Posterior cingulate gyrus (tissue), 11 donors: Measurements from ENCODE around the gene YBX3.
"Not testable (repeated sequence)": the region's sequence is repeated elsewhere in the genome, so short reads cannot be mapped to it uniquely, and the experiment has no call there.

Experiments used
- DNase-seq, 10 donors: peaks; one replicate each; pipeline versions ENCODE4 v3.0.0 to v3.0.0-alpha.2; 2020 to 2021; ENCODE audit warnings: mixed read lengths in 3 of 10
- intact Hi-C: fragments of 100-400 bp; cut with DNase I; formaldehyde crosslinking; loops from one replicate; pipeline ENCODE4 v1.15.1; 2023

Gene YBX3

GRCh38 chr12:10722905-10723746, at the start of gene YBX3:
Gene YBX3, minus strand, starts transcription at chr12:10723323. Its CDS starts 212 bp downstream, at chr12:10723111.
- intact Hi-C loops: loop anchor here (5.0 kb wide), 1 partner anchor 111 kb away; the partner anchor contains the start of gene MAGOHB

DNA sequence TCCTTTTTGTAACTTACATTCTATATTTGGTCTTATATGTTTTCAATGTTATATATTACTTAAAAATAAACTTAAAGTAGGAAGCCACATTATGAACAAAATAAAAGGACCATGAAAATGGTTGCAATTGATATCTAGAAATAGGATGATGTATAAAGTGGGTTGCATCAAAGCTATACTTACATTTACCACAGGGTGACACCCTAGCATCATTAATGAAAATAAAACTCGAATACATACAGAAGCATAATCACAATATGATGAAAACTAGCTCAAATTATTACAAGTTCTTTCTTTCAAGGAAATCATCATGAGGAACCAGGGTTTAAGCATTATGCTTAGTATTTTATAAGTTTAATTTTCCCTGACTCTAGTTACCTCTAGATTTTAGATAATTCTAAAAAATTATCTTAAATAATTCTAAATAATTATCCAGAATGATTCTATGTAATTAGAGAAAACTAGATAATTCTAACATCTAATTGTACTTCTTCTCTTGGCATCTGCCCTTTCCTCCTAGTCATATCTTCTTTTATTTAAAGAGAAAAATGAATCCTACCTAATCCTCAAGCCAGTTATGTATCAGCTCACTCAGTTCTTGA, 48.1 kb upstream of the YBX3 start:
- no peak for DNase-seq
- intact Hi-C loops: loop anchor here (2.0 kb wide), 1 partner anchor 430 kb away; no protein-coding TSS in a partner anchor

More at GRCh38 chr12:10722905-10723746, at the start of gene YBX3:
- DNase-seq: peak; percentile 25 to 93 (median 56)

DNA sequence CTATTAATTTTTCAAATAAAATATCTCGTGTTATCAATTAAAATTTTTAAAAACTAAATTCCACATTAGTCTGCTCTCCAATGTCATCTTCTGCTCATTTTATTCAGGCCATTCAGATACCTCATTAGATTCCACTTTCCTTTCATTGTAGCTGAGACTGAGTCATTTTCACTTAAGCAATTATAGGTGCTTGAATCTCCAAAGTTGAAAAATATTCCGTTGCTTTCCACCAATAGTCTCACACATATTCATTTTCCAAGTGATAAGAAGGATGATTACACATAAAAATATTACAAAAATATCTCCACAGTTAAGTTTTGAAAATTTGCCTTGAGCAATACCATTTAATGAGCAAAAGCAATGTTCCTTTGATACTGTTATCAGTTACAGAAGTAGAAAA, 36.5 kb upstream of the YBX3 start:
- no peak for DNase-seq
- intact Hi-C loops: no loop called here

- intact Hi-C loops: no loop called here
- DNase-seq: no peak
Observed at GRCh38 chr12:10756194-10756593, 33.1 kb upstream of the YBX3 start.

DNA sequence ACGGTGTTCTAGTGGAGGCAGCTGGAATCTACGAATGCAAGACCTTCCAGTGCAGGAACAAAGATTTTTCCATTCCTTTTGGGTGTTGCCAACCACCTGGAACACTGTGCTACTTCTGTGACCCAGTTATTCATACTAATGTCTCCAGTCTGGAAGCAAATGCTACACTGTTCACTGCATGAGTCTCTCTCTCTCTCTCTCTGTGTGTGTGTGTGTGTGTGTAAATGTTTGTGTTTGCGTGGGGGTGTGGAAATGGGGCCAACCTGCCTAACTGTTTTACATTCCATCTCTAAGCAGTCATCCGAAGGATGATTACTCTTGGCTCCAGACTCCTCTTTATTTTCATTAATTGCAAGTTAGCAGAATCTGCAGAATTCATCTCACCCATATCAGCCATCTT, 29.9 kb upstream of the YBX3 start:
- intact Hi-C loops: loop anchor here (5.0 kb wide), 1 partner anchor 516 kb away; no protein-coding TSS in a partner anchor
- no peak for DNase-seq

DNA sequence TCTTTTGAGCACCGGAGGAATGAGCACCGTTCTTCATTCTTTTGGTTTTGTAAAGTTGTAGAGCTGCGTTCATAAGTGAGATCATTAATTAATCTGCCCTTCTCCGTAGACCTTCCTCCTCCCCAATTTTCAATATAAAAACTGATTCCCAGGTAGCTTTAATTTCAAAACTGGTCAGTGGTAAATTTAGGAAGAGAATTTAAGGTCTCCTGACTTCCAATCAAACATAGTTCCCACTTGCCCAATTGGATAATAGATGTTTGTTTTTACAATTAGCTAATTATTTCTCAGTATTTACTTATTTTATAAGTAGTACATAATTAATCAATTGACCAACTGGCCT, 27.2 kb upstream of the YBX3 start:
- intact Hi-C loops: loop anchor here (5.0 kb wide), 1 partner anchor 513 kb away; no protein-coding TSS in a partner anchor
- DNase-seq: peak in 2 of 10 donors; percentile 36 to 81

- intact Hi-C loops: loop anchor here (5.0 kb wide), 1 partner anchor 513 kb away; no protein-coding TSS in a partner anchor
- DNase-seq: peak in 9 of 10 donors; percentile 20 to 93 (median 67)
Observed at GRCh38 chr12:10749700-10750384, 26.7 kb upstream of the YBX3 start.

DNA sequence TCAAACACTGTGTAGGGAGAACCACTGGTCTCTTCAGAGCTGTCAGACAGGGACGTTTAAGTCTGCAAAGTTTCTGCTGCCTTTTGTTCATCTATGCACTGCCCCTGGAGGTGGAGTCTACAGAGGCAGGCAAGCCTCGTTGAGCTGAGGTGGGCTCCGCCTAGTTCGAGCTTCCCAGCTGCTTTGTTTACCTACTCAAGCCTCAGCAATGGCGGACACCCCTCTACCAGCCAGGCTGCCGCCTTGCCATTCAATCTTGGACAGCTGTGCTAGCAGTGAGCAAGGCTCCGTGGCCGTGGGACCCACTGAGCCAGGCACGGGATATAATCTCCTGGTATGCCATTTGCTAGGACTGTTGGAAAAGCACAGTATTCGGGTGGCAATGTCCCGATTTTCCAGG, 24.6 kb upstream of the YBX3 start:
- DNase-seq: peak in 2 of 10 donors; percentile 55 to 56
- intact Hi-C loops: no loop called here

GRCh38 chr12:10743420-10743819, 20.3 kb upstream of the YBX3 start:
- DNase-seq, intact Hi-C loops: not testable (repeated sequence)

DNA sequence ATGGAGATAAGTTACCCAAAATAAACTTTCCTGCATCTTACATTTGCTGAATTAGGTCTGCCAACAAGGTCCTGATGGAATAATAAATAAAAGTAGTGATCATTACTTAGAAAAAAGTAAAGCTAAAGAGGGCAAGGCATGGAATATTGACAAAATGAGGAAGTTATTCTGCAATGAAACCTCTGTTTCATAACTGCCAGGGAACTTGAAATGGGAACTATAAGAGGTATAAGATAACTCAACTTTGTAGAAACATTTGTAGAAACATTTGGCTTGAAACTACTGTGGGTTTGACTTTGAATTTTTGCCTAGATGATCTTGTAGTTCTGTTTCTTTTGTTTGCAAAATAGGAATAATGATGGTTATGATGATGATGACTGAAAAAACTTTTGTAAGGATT, 18.7 kb upstream of the YBX3 start:
- intact Hi-C loops: no loop called here
- no peak for DNase-seq

DNA sequence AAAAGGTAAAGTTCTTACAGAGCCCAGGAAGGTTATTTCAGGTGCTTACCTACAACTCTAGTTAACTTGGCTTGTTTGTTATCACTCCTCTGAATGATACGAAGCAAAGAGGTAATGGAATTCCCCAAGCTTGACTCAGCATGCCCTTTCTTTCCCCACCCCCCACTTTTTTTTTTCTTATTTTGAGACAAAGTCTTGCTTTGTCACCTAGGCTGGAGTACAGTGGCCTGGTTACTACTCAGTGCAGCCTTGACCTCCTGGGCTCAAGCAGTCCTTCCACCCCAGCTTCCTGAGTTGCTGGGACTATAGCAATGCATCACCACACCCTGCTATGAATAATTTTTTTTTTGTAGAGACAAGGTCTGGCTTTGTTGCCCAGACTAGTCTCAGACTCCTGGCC, 17.1 kb upstream of the YBX3 start:
- intact Hi-C loops: no loop called here
- no peak for DNase-seq

GRCh38 chr12:10739157-10740118, 16.3 kb upstream of the YBX3 start:
- DNase-seq: no peak
- intact Hi-C loops: no loop called here

DNA sequence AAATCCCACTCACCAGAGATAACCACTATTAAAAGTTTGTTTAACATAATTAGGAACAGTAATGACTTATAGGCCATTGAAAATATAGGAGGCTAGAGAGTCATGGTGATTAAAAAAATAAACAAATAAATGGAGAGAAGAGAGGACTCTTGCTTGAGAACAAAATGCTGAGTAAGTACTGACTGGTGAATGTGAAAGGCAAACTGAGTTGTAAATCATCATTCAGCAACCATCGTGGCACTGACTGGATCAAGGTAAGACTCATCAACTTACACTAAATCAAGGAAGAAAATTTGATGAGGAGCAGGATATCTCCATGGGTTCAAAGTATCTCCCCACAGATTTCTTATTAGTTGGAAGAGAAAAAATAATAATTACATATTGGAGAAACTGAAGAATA, 14.1 kb upstream of the YBX3 start:
- intact Hi-C loops: no loop called here

GRCh38 chr12:10736463-10736862, 13.3 kb upstream of the YBX3 start:
- DNase-seq: no peak
- intact Hi-C loops: no loop called here

More for the DNA sequence above, 14.1 kb upstream of the YBX3 start:
- no peak for DNase-seq

GRCh38 chr12:10735428-10735827, 12.3 kb upstream of the YBX3 start:
- intact Hi-C loops: no loop called here
- DNase-seq: no peak

GRCh38 chr12:10732549-10732948, 9.4 kb upstream of the YBX3 start:
- DNase-seq: no peak
- intact Hi-C loops: no loop called here

DNA sequence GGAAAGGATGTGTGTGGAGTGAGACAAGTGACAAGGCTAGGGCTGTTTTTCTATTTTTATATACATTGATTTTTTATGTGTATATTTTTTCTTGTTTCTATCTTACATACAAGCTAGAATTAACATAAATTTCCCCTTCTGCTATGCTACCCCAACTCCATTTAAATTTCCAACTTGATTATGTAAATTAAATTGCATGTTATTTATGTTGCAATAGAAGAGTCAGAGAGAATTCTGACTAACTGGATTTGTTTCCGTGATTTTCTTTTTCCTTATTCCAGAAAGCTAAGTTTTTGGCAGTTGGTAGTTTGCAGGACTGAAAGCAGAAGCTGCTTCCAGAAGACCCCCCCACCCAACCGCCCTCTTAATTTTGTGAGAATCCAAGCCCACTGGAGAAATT, 8.9 kb upstream of the YBX3 start:
- DNase-seq: no peak
- intact Hi-C loops: no loop called here

GRCh38 chr12:10730559-10730958, 7.4 kb upstream of the YBX3 start:
- DNase-seq: no peak
- intact Hi-C loops: no loop called here

GRCh38 chr12:10728091-10728490, 5.0 kb upstream of the YBX3 start:
- DNase-seq: no peak
- intact Hi-C loops: no loop called here

DNA sequence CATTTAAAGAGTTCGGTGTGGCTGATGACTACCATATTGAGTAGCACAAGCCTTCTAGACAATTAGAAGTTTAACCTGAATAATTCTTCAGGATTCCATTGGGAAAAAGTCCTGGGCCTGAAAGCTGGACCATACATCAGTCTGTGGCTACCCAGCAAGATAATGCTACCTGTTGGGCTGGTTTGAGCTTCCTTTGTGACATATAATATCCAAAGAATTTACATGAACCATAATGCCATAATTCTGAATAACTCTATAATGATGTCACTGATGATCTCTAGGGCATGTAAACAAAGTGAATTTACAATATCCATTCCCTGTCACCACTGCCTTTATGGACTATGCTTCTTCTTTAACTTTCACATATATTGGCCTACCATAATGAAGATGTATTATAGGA, 3.8 kb upstream of the YBX3 start:
- no peak for DNase-seq
- intact Hi-C loops: no loop called here
